Myocyte (in vitro differentiated cells): Measurements from ENCODE around the gene KCNA5. TPM values are rescaled to one million over a fixed set of nuclear protein-coding genes. Genes with fewer than 3 reads are reported as not detected.

ENCODE experiments used
- total RNA-seq: library from RNA; depleted of rRNA; stranded (reverse); fragments of >200 nt; gene quantifications from 2 replicates; pipeline ENCODE4 v1.2.3, GENCODE V29; 2014

Gene KCNA5
- total RNA-seq, 1 donor from 2014 or later = not detected

Other genes with a start within 250 kb of the KCNA5 start
- 0.13 TPM in 1 of 2 replicates, not detected in the other for gene KCNA1, start 134.0 kb upstream of the KCNA5 start, total RNA-seq